ENCODE measurements around the gene VPS13A. TPM values are rescaled to one million over a fixed set of nuclear protein-coding genes. Genes with fewer than 3 reads are reported as not detected.

Gene VPS13A
- total RNA-seq, 1 experiment from 2014 or later = 32.2 TPM

- ChIA-PET POLR2A (ENCODE audit: low non-redundant PET) (no interaction called here), CTCF (no interaction called here)
- TF ChIP-seq EZH2 (IDR thresholded peaks at IDR 0.05; ENCODE audit: borderline replicate concordance, low read depth, low read length, poor library complexity, severe bottlenecking) = no peak
- TF ChIP-seq, protein P1, sequence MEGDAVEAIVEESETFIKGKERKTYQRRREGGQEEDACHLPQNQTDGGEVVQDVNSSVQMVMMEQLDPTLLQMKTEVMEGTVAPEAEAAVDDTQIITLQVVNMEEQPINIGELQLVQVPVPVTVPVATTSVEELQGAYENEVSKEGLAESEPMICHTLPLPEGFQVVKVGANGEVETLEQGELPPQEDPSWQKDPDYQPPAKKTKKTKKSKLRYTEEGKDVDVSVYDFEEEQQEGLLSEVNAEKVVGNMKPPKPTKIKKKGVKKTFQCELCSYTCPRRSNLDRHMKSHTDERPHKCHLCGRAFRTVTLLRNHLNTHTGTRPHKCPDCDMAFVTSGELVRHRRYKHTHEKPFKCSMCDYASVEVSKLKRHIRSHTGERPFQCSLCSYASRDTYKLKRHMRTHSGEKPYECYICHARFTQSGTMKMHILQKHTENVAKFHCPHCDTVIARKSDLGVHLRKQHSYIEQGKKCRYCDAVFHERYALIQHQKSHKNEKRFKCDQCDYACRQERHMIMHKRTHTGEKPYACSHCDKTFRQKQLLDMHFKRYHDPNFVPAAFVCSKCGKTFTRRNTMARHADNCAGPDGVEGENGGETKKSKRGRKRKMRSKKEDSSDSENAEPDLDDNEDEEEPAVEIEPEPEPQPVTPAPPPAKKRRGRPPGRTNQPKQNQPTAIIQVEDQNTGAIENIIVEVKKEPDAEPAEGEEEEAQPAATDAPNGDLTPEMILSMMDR (conservative IDR thresholded peaks at IDR 0.05; ENCODE audit: low read depth, low read length) = peak; percentile 22; the same call in 1 of the 2 replicates
- Histone ChIP-seq H3K27me3 (replicated peaks; ENCODE audit: insufficient read depth, low read depth, low read length, poor library complexity) (no peaks in the 10 kb centered on the region), H3K27ac (ENCODE audit: low read depth, low read length, poor library complexity, severe bottlenecking) (no peak overlapping the region), H3K4me1 (ENCODE audit: insufficient read depth, low read length, poor library complexity, severe bottlenecking) (no peaks in the 10 kb centered on the region), H3K9me3 (ENCODE audit: low read depth, low read length, poor library complexity, severe bottlenecking) (no peaks in the 10 kb centered on the region), H3K4me3 (ENCODE audit: low read depth, low read length, poor library complexity, severe bottlenecking) (no peak overlapping the region), H3K36me3 (ENCODE audit: insufficient read depth, low read length, poor library complexity, severe bottlenecking) (no peaks in the 10 kb centered on the region)
- intact Hi-C loops (cut with micrococcal nuclease; ENCODE audit: unreplicated experiment) = no loop called here
- BruUV-seq (replicated peaks) = no TSS peak
- no peak for DNase-seq (ENCODE audit: low spot score)
Observed at GRCh38 chr9:77276799-77277198, 99.5 kb downstream of the VPS13A start.

DNA sequence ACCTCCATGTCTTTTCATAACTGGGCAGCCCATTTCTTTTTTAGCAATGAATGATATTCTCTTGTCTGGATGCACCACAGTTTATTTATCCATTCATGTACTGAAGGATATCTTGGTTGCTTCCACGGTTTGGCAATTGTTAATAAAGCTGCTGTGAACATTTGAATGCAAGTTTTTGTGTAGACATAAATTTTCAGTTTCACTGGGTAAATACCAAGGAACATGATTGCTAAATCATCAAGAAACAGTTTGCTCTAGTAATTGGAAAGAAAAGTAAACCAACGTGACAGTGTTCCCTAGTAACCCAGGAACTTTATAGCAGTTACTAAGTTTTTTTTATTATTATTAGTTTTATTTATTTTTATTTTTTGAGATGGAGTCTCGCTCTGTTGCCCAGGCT lies 100.4 kb downstream of the VPS13A start:
- no peak overlapping the region for H3K4me3 ChIP-seq (ENCODE audit: low read depth, low read length, poor library complexity, severe bottlenecking)
- ChIA-PET POLR2A (ENCODE audit: low non-redundant PET) (no interaction called here), CTCF (no interaction called here)
- no peak overlapping the region for H3K27ac ChIP-seq (ENCODE audit: low read depth, low read length, poor library complexity, severe bottlenecking)
- H3K4me1 ChIP-seq (ENCODE audit: insufficient read depth, low read length, poor library complexity, severe bottlenecking) = no peaks in the 10 kb centered on the region
- H3K36me3 ChIP-seq (ENCODE audit: insufficient read depth, low read length, poor library complexity, severe bottlenecking) = no peaks in the 10 kb centered on the region
- TF ChIP-seq, protein P1 (conservative IDR thresholded peaks at IDR 0.05; ENCODE audit: low read depth, low read length) = no peak
- TF ChIP-seq EZH2 (IDR thresholded peaks at IDR 0.05; ENCODE audit: borderline replicate concordance, low read depth, low read length, poor library complexity, severe bottlenecking) = no peak
- BruUV-seq (replicated peaks) = no TSS peak
- H3K27me3 ChIP-seq (replicated peaks; ENCODE audit: insufficient read depth, low read depth, low read length, poor library complexity) = no peaks in the 10 kb centered on the region
- no peaks in the 10 kb centered on the region for H3K9me3 ChIP-seq (ENCODE audit: low read depth, low read length, poor library complexity, severe bottlenecking)
- DNase-seq (ENCODE audit: low spot score) = no peak
- intact Hi-C loops (cut with micrococcal nuclease; ENCODE audit: unreplicated experiment) = no loop called here

DNA sequence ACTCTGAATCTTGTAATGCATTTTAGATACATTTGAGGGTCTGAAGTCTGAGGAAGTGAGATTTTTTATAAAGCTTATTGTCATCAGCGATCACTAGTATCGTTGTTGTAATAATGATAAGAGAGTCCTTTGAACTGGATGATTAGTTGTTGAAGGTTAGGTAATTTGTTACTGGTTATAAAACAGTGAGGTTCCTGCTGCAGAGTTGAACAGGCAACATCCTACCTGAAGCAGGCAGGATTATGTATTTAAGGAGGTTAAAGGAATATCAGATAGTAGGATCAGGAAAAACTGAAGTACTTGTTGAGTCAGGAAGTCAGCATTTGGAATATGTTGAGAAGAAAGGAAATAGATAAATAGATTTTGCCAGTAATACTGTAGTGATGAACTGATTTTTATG lies 106.7 kb downstream of the VPS13A start:
- Histone ChIP-seq H3K27ac (ENCODE audit: low read depth, low read length, poor library complexity, severe bottlenecking) (no peak overlapping the region), H3K9me3 (ENCODE audit: low read depth, low read length, poor library complexity, severe bottlenecking) (no peaks in the 10 kb centered on the region), H3K36me3 (ENCODE audit: insufficient read depth, low read length, poor library complexity, severe bottlenecking) (no peaks in the 10 kb centered on the region), H3K4me3 (ENCODE audit: low read depth, low read length, poor library complexity, severe bottlenecking) (no peak overlapping the region), H3K27me3 (replicated peaks; ENCODE audit: insufficient read depth, low read depth, low read length, poor library complexity) (no peaks in the 10 kb centered on the region), H3K4me1 (ENCODE audit: insufficient read depth, low read length, poor library complexity, severe bottlenecking) (no peaks in the 10 kb centered on the region)
- DNase-seq (ENCODE audit: low spot score) = no peak
- ChIA-PET CTCF (no interaction called here), POLR2A (ENCODE audit: low non-redundant PET) (no interaction called here)
- no peak for TF ChIP-seq EZH2 (IDR thresholded peaks at IDR 0.05; ENCODE audit: borderline replicate concordance, low read depth, low read length, poor library complexity, severe bottlenecking)
- TF ChIP-seq, protein P1 (conservative IDR thresholded peaks at IDR 0.05; ENCODE audit: low read depth, low read length) = no peak
- BruUV-seq (replicated peaks) = no TSS peak
- intact Hi-C loops (cut with micrococcal nuclease; ENCODE audit: unreplicated experiment) = no loop called here
